H1 (cell line): ENCODE measurements around the gene UGT1A7. TPM values are rescaled to one million over a fixed set of nuclear protein-coding genes. Genes with fewer than 3 reads are reported as not detected.
A peak's percentile ranks its signal among the peaks of the same experiment; 100 is the strongest.
"Not testable (repeated sequence)": the region's sequence is repeated elsewhere in the genome, so short reads cannot be mapped to it uniquely, and the experiment has no call there.

Experiments used
- CTCF ChIA-PET: fragments of 300-600 bp; sonication (Branson Sonifier 250); formaldehyde crosslinking; loops from one replicate; lab custom pipeline; 2021; ENCODE audit not compliant: partially characterized antibody; lab: Charles Lee
- POLR2A ChIA-PET: fragments of 300-600 bp; sonication (Branson Sonifier 250); formaldehyde crosslinking; loops from one replicate; lab custom pipeline; 2021; ENCODE audit warnings: inconsistent platforms; ENCODE audit not compliant: partially characterized antibody; lab: Charles Lee
- DNase-seq, 2 experiments: peaks; one replicate each; pipeline versions ENCODE4 v3.0.0 to v3.0.0-alpha.2; 2010 to 2022; ENCODE audit warnings: low spot score in 2 of 2, low read depth in 1 of 2, mixed read lengths in 1 of 2
- FAIRE-seq: peaks from 2 replicates; lab custom pipeline; 2011; peaks lifted over from hg19 to GRCh38; lab: Jason Lieb, UNC
- H2AFZ ChIP-seq: 2 replicates; pipeline ENCODE4 v1.8.1; 2012; ENCODE audit warnings: low read length, inconsistent platforms
- H2AK5ac ChIP-seq: 2 replicates; pipeline ENCODE4 v1.6.1; 2013; ENCODE audit warnings: low read depth, low read length
- H2BK120ac ChIP-seq: replicated peaks from 2 replicates; pipeline ENCODE3; 2013; ENCODE audit warnings: low read depth, low read length, inconsistent platforms
- H2BK12ac ChIP-seq: 2 replicates; pipeline ENCODE4 v1.6.1; 2013; ENCODE audit warnings: low read depth, low read length
- H2BK15ac ChIP-seq: 2 replicates; pipeline ENCODE4 v1.6.1; 2013; ENCODE audit warnings: low read length
- H2BK20ac ChIP-seq: 2 replicates; pipeline ENCODE4 v1.6.1; 2013; ENCODE audit warnings: low read length
- H2BK5ac ChIP-seq: 2 replicates; pipeline ENCODE4 v1.6.1; 2013; ENCODE audit warnings: low read depth, low read length
- H3K14ac ChIP-seq: 2 replicates; pipeline ENCODE4 v1.6.1; 2013; ENCODE audit warnings: inconsistent platforms; ENCODE audit not compliant: insufficient read length
- H3K18ac ChIP-seq: 2 replicates; pipeline ENCODE4 v1.6.1; 2013; ENCODE audit warnings: low read length; ENCODE audit errors: extremely low read depth
- H3K23ac ChIP-seq: 2 replicates; pipeline ENCODE4 v1.6.1; 2013; ENCODE audit warnings: inconsistent platforms; ENCODE audit not compliant: insufficient read length
- H3K23me2 ChIP-seq: 2 replicates; pipeline ENCODE4 v1.6.1; 2013; ENCODE audit warnings: low read depth, low read length
- H3K27ac ChIP-seq: 2 replicates; pipeline ENCODE4 v1.6.1; 2011; ENCODE audit warnings: low read depth, low read length, inconsistent platforms
- H3K27me3 ChIP-seq, 4 experiments: replicated peaks in 1 of 4; 1 replicate in 1 of 4; 2 replicates in 3 of 4; pipeline versions ENCODE4 v1.6.1 to v1.8.1; 2011 to 2013; ENCODE audit warnings: low read length in 3 of 4, mild to moderate bottlenecking in 3 of 4, inconsistent platforms in 2 of 4, mixed read lengths in 2 of 4, moderate library complexity in 1 of 4; ENCODE audit not compliant: control insufficient read depth in 3 of 4, insufficient read depth in 3 of 4; ENCODE audit errors: extremely low read depth in 1 of 4
- H3K36me3 ChIP-seq, 4 experiments: 2 replicates each; pipeline versions ENCODE4 v1.6.1 to v1.8.1; 2011 to 2013; ENCODE audit warnings: mild to moderate bottlenecking in 4 of 4, low read length in 3 of 4, moderate library complexity in 2 of 4, control low read depth in 1 of 4, inconsistent platforms in 1 of 4; ENCODE audit not compliant: insufficient read depth in 4 of 4, control insufficient read depth in 2 of 4
- H3K4ac ChIP-seq: replicated peaks from 2 replicates; pipeline ENCODE3; 2013; ENCODE audit warnings: low read length, low read depth, mixed read lengths, inconsistent platforms; ENCODE audit not compliant: insufficient read length
- H3K4me1 ChIP-seq, 4 experiments: replicated peaks in 1 of 4; 1 replicate in 1 of 4; 2 replicates in 3 of 4; pipeline versions ENCODE4 v1.6.1 to v1.8.1; 2011 to 2013; ENCODE audit warnings: low read length in 3 of 4, inconsistent platforms in 2 of 4, mixed read lengths in 1 of 4; ENCODE audit not compliant: insufficient read depth in 4 of 4, control insufficient read depth in 3 of 4
- H3K4me2 ChIP-seq, 2 experiments: 2 replicates each; pipeline versions ENCODE4 v1.6.1 to v1.8.1; 2011 to 2013; ENCODE audit warnings: low read depth in 2 of 2, low read length in 2 of 2, control low read depth in 1 of 2, inconsistent platforms in 1 of 2, mild to moderate bottlenecking in 1 of 2; ENCODE audit not compliant: insufficient read depth in 1 of 2
- H3K4me3 ChIP-seq, 4 experiments: fragments of 200-600, 300-600 bp in 1 of 4; sonication (generic), shearing (Covaris generic), sonication (Bioruptor Twin) in 1 of 4; 2 replicates each; pipeline versions ENCODE4 v1.5.1 to v1.8.1; 2011 to 2016; ENCODE audit warnings: low read length in 4 of 4, low read depth in 3 of 4, control low read depth in 2 of 4, inconsistent platforms in 2 of 4, mild to moderate bottlenecking in 2 of 4, mixed read lengths in 1 of 4, moderate library complexity in 1 of 4; ENCODE audit not compliant: insufficient read depth in 2 of 4; ENCODE audit errors: extremely low read depth in 1 of 4
- H3K56ac ChIP-seq: replicated peaks from 2 replicates; pipeline ENCODE3; 2013; ENCODE audit warnings: low read depth, mild to moderate bottlenecking, mixed read lengths, low read length, inconsistent platforms; ENCODE audit not compliant: insufficient read length
- H3K79me1 ChIP-seq: 2 replicates; pipeline ENCODE4 v1.6.1; 2013; ENCODE audit warnings: low read depth, low read length, control low read depth
- H3K79me2 ChIP-seq, 2 experiments: 2 replicates each; pipeline versions ENCODE4 v1.6.1 to v1.8.1; 2012 to 2013; ENCODE audit warnings: low read length in 2 of 2, mild to moderate bottlenecking in 2 of 2, inconsistent platforms in 1 of 2; ENCODE audit not compliant: insufficient read depth in 2 of 2, control insufficient read depth in 1 of 2
- H3K9ac ChIP-seq, 4 experiments: replicated peaks in 1 of 4; 1 replicate in 1 of 4; 2 replicates in 3 of 4; pipeline versions ENCODE4 v1.6.1 to v1.8.1; 2011 to 2013; ENCODE audit warnings: low read depth in 3 of 4, low read length in 3 of 4, control low read depth in 2 of 4, mild to moderate bottlenecking in 2 of 4, moderate library complexity in 2 of 4, inconsistent platforms in 1 of 4; ENCODE audit errors: extremely low read depth in 1 of 4
- H3K9me3 ChIP-seq, 2 experiments: 2 replicates each; pipeline versions ENCODE4 v1.6.1 to v1.8.1; 2012 to 2013; ENCODE audit warnings: mild to moderate bottlenecking in 2 of 2, moderate library complexity in 2 of 2, control low read depth in 1 of 2, inconsistent platforms in 1 of 2, low read depth in 1 of 2, low read length in 1 of 2, mixed read lengths in 1 of 2; ENCODE audit not compliant: insufficient read depth in 2 of 2
- H4K20me1 ChIP-seq, 2 experiments: replicated peaks in 1 of 2; 2 replicates each; pipeline versions ENCODE3 to v1.8.1; 2011 to 2013; ENCODE audit warnings: inconsistent platforms in 2 of 2, low read length in 2 of 2, mild to moderate bottlenecking in 1 of 2; ENCODE audit not compliant: insufficient read depth in 2 of 2, control insufficient read depth in 1 of 2
- H4K5ac ChIP-seq: 2 replicates; pipeline ENCODE4 v1.6.1; 2013; ENCODE audit warnings: low read length, low read depth, mixed read lengths, inconsistent platforms; ENCODE audit not compliant: insufficient read length
- H4K8ac ChIP-seq: 2 replicates; pipeline ENCODE4 v1.8.0; 2013; ENCODE audit warnings: mild to moderate bottlenecking, moderate library complexity, low read length, inconsistent platforms; ENCODE audit not compliant: insufficient read depth; ENCODE audit errors: extremely low read depth
- H4K91ac ChIP-seq: replicated peaks from 2 replicates; pipeline ENCODE3; 2013; ENCODE audit warnings: low read length, mixed read lengths, inconsistent platforms; ENCODE audit not compliant: insufficient read length
- CHD2 ChIP-seq: IDR thresholded peaks from 2 replicates; pipeline ENCODE4 v1.6.1; 2012; ENCODE audit warnings: low read length, improper control_type of control experiment
- TAF1 ChIP-seq: IDR thresholded peaks from 2 replicates; pipeline ENCODE4 v1.6.1; 2011; ENCODE audit warnings: mild to moderate bottlenecking, low read depth, low read length
- WGBS, 2 experiments: shearing (Covaris generic) in 1 of 2; methylation state at CpG; one replicate each; pipeline versions ENCODE4 v1.1.6 to v1.1.7; 2013 to 2015; ENCODE audit warnings: low lambda C conversion rate in 2 of 2, mixed read lengths in 2 of 2, inconsistent platforms in 1 of 2, low coverage in 1 of 2, missing lambda C conversion rate in 1 of 2; ENCODE audit not compliant: insufficient replicate concordance in 2 of 2, insufficient coverage in 1 of 2, insufficient read length in 1 of 2; ENCODE audit errors: extremely low coverage in 1 of 2, missing lambda C conversion rate in 1 of 2; 5-methylcytosine and 5-hydroxymethylcytosine counted together
- polyA plus RNA-seq, 7 experiments: library from polyadenylated mRNA; depleted of rRNA in 3 of 7; stranded (reverse) in 5 of 7; unstranded in 2 of 7; fragments of >200 nt in 5 of 7; fragments of 200-250 nt in 2 of 7; gene quantifications; 1 replicate in 5 of 7; 2 replicates in 1 of 7; 4 replicates in 1 of 7; pipeline versions ENCODE4 v1.2.1 to v1.2.3, GENCODE V29; 2011 to 2013; ENCODE audit warnings: missing spikeins in 2 of 7, mixed read lengths in 2 of 7
- total RNA-seq: library from RNA; stranded (reverse); fragmentation: NEBNext Ultra II Directional; extraction: Animal tissue kit (Norgen Biotek cat#: 25700); gene quantifications from 2 replicates; pipeline ENCODE4 v1.2.1, GENCODE V29; 2021

Gene UGT1A7
- total and polyA plus RNA-seq, 2 of the 8 experiments (the other 6 are each of a cell fraction or from before 2014, with no cell fraction given) = not detected

DNA sequence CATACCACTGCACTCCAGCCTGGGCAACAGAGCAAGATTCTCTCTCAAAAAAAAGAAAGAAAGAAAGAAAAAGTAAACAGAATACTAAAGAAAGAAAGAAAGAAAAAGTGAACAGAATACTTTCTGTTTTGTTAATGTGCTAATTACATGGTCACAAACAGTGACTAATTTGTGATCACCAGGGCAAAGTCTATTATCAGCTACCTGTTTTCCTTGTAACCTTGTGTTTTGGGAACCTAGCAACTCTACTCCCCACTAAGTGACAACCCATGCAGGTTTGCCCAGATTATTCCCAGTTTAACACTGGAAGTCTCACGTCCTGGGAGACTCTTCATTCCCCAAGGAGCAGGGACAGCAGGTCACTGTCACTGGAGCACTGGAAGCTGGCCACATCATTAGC is 26.7 kb upstream of the UGT1A7 start:
- no peak overlapping the region for H2AFZ ChIP-seq
- ChIA-PET POLR2A (no interaction called here), CTCF (no interaction called here)
- no peak overlapping the region for H2BK12ac ChIP-seq
- TF ChIP-seq CHD2 (no peak), TAF1 (no peak)
- H4K20me1 ChIP-seq = no peaks in the 10 kb centered on the region
- no peak overlapping the region for H2BK120ac ChIP-seq
- no peak overlapping the region for H3K4ac ChIP-seq
- H3K27me3 ChIP-seq = no peaks in the 10 kb centered on the region
- H3K23ac ChIP-seq = no peak overlapping the region
- no peak overlapping the region for H2BK20ac ChIP-seq
- H2AK5ac ChIP-seq = no peak overlapping the region
- H3K36me3 ChIP-seq = no peaks in the 10 kb centered on the region
- H3K4me2 ChIP-seq = no peak overlapping the region
- H3K27ac ChIP-seq = no peak overlapping the region
- H3K23me2 ChIP-seq = no peaks in the 10 kb centered on the region; the same call in 1 of the 2 replicates
- no peak overlapping the region for H3K9ac ChIP-seq
- no peaks in the 10 kb centered on the region for H3K79me1 ChIP-seq
- WGBS, 2 experiments = 65% methylated on average over 1 of the region's 1 CpG; no CpG with 5 or more reads in 1 of the 2 experiments
- no peak overlapping the region for H4K5ac ChIP-seq
- no peak overlapping the region for H4K8ac ChIP-seq
- no peaks in the 10 kb centered on the region for H3K9me3 ChIP-seq
- no peak overlapping the region for H3K14ac ChIP-seq
- no peak overlapping the region for H2BK15ac ChIP-seq
- FAIRE-seq = no peak
- no peak overlapping the region for H2BK5ac ChIP-seq
- no peaks in the 10 kb centered on the region for H3K4me1 ChIP-seq
- no peaks in the 10 kb centered on the region for H3K79me2 ChIP-seq
- H3K56ac ChIP-seq = no peak overlapping the region
- no peak overlapping the region for H4K91ac ChIP-seq
- no peak overlapping the region for H3K18ac ChIP-seq
- no peak for DNase-seq
- H3K4me3 ChIP-seq = no peak overlapping the region

DNA sequence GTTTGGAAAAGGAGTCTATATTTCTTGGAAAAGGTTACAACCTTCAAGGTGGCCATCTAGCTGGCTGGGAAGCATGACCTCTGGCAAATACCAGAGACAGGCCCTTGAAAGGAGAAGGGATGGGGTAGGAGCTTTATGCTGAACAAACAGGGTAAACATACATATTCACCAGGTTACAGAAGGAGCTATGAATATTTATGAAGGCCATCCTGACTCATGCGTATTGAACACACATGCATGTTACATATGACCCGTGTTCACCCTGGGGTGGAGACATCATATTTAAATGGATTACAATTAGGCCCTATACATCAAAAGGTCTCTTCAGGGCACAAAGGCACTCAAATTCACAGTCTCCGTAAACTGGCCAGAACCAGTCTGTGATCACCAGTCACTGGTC is 25.8 kb upstream of the UGT1A7 start:
- H3K79me2 ChIP-seq, H3K18ac ChIP-seq, H2BK12ac ChIP-seq, H3K14ac ChIP-seq, H3K27me3 ChIP-seq, H3K23me2 ChIP-seq, H3K79me1 ChIP-seq, H2BK20ac ChIP-seq, H3K36me3 ChIP-seq, H2AK5ac ChIP-seq, H2AFZ ChIP-seq, H4K8ac ChIP-seq, H3K27ac ChIP-seq, H3K4me1 ChIP-seq, H4K20me1 ChIP-seq, CTCF ChIA-PET, H3K4me2 ChIP-seq, H3K56ac ChIP-seq, H3K9me3 ChIP-seq, H2BK5ac ChIP-seq, H2BK120ac ChIP-seq, H3K4ac ChIP-seq, H2BK15ac ChIP-seq, POLR2A ChIA-PET, H4K5ac ChIP-seq, DNase-seq, H3K23ac ChIP-seq, H3K4me3 ChIP-seq, H3K9ac ChIP-seq, H4K91ac ChIP-seq: not testable (repeated sequence)
- WGBS, 2 experiments = 95% methylated on average over 3 of the region's 3 CpGs; no CpG with 5 or more reads in 1 of the 2 experiments
- FAIRE-seq = peak; percentile 72
